ENCODE results near the gene MAPK12. TPM values are rescaled to one million over a fixed set of nuclear protein-coding genes. Genes with fewer than 3 reads are reported as not detected.

MAPK12 gene
- total and polyA plus RNA-seq, 8 donors: 11.6 to 31.4 (median 18.4) TPM

GRCh38 chr22:50228366-50228765 lies 33.1 kb downstream of the MAPK12 start:
- Histone ChIP-seq H3K9me3 (no peaks in the 10 kb centered on the region), H3K4me3 (no peak overlapping the region), H3K4me1 (no peaks in the 10 kb centered on the region), H3K27me3 (no peaks in the 10 kb centered on the region), H3K36me3 (peaks cover 0 to 94% of the 10 kb centered on the region in 2 donors), H3K27ac (no peak overlapping the region)
- intact Hi-C loops (cut with DNase I): no loop called here
- no peak for TF ChIP-seq CTCF (IDR thresholded peaks at IDR 0.05)
- DNase-seq (no peak), ATAC-seq (no peak)

GRCh38 chr22:50227579-50228215 lies 33.8 kb downstream of the MAPK12 start:
- intact Hi-C loops (cut with DNase I): no loop called here
- Histone ChIP-seq H3K4me3 (no peak overlapping the region), H3K9me3 (no peaks in the 10 kb centered on the region), H3K27ac (no peak overlapping the region), H3K4me1 (no peaks in the 10 kb centered on the region), H3K36me3 (peaks cover 0 to 94% of the 10 kb centered on the region in 2 donors), H3K27me3 (no peaks in the 10 kb centered on the region)
- ATAC-seq (no peak), DNase-seq (no peak)
- TF ChIP-seq CTCF (IDR thresholded peaks at IDR 0.05): no peak

- intact Hi-C loops (cut with DNase I): no loop called here
- H3K36me3 ChIP-seq: peaks cover 0 to 94% of the 10 kb centered on the region in 2 donors
- no peak for ATAC-seq
Measured at GRCh38 chr22:50226875-50227165, 34.7 kb downstream of the MAPK12 start.

GRCh38 chr22:50226063-50226874 lies 35.2 kb downstream of the MAPK12 start:
- DNase-seq (no peak), ATAC-seq (no peak)
- peaks cover 0 to 94% of the 10 kb centered on the region in 2 donors for H3K36me3 ChIP-seq

More at GRCh38 chr22:50226875-50227165, 34.7 kb downstream of the MAPK12 start:
- no peak for DNase-seq
- no peak for TF ChIP-seq CTCF (IDR thresholded peaks at IDR 0.05)
- Histone ChIP-seq H3K4me1 (no peaks in the 10 kb centered on the region), H3K9me3 (no peaks in the 10 kb centered on the region), H3K4me3 (no peak overlapping the region), H3K27me3 (no peaks in the 10 kb centered on the region), H3K27ac (no peak overlapping the region)

More at GRCh38 chr22:50226063-50226874, 35.2 kb downstream of the MAPK12 start:
- Histone ChIP-seq H3K27ac (no peak overlapping the region), H3K4me1 (no peaks in the 10 kb centered on the region), H3K27me3 (no peaks in the 10 kb centered on the region), H3K9me3 (no peaks in the 10 kb centered on the region), H3K4me3 (no peak overlapping the region)
- no peak for TF ChIP-seq CTCF (IDR thresholded peaks at IDR 0.05)
- intact Hi-C loops (cut with DNase I): no loop called here
